ENCODE results near the gene GPC1. TPM values are rescaled to one million over a fixed set of nuclear protein-coding genes. Genes with fewer than 3 reads are reported as not detected.
A peak's percentile ranks its signal among the peaks of the same experiment; 100 is the strongest.

The GPC1 gene
- total and polyA plus RNA-seq, 4 donors: 23.2 to 62.5 (median 26.5) TPM

DNA sequence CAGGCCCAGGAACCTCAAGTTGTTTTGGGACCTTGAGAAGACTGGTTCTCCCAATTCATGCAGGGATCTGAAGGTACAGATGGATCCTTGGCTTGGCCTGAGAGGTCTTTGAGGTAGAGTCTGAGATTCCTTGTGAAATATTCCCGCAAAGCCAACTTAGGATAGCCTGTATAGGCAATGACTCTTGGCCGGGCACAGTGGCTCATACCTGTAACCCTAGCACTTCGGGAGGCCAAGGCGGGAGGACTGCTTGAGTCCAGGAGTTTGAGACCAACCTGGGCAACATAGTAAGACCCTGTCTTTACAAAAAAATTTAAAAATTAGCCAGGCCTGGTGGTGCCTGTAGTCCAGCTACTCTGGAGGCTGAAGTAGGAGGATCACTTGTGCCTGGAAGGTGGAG is 81.9 kb downstream of the GPC1 start:
- TF ChIP-seq, protein P1, sequence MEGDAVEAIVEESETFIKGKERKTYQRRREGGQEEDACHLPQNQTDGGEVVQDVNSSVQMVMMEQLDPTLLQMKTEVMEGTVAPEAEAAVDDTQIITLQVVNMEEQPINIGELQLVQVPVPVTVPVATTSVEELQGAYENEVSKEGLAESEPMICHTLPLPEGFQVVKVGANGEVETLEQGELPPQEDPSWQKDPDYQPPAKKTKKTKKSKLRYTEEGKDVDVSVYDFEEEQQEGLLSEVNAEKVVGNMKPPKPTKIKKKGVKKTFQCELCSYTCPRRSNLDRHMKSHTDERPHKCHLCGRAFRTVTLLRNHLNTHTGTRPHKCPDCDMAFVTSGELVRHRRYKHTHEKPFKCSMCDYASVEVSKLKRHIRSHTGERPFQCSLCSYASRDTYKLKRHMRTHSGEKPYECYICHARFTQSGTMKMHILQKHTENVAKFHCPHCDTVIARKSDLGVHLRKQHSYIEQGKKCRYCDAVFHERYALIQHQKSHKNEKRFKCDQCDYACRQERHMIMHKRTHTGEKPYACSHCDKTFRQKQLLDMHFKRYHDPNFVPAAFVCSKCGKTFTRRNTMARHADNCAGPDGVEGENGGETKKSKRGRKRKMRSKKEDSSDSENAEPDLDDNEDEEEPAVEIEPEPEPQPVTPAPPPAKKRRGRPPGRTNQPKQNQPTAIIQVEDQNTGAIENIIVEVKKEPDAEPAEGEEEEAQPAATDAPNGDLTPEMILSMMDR (IDR thresholded peaks at IDR 0.05; ENCODE audit: control extremely low read depth, extremely low read depth): no peak
- H3K27me3 ChIP-seq (ENCODE audit: control insufficient read depth in 3 of 3, insufficient read depth in 3 of 3, low read length in 2 of 3): peaks cover 0 to 11% (median 5%) of the 10 kb centered on the region in 3 donors
- no peak overlapping the region for H3K27ac ChIP-seq (ENCODE audit: low read depth in 1 of 2, low read length in 1 of 2)
- no peaks in the 10 kb centered on the region for H3K36me3 ChIP-seq (ENCODE audit: control insufficient read depth in 4 of 4, insufficient read depth in 4 of 4, low read length in 4 of 4)
- ATAC-seq (ENCODE audit: insufficient read depth, low FRiP score): no peak
- H3K9ac ChIP-seq (ENCODE audit: insufficient read depth in 1 of 2, low read length in 2 of 2): no peak overlapping the region
- H3K9me3 ChIP-seq (ENCODE audit: control insufficient read depth in 4 of 4, insufficient read depth in 3 of 4, low read length in 3 of 4): no peaks in the 10 kb centered on the region
- DNase-seq: no peak
- peaks cover 0 to 13% (median 3%) of the 10 kb centered on the region in 5 donors for H3K4me1 ChIP-seq (ENCODE audit: control insufficient read depth in 5 of 5, insufficient read depth in 5 of 5, low read length in 5 of 5)
- H3K4me3 ChIP-seq: no peak overlapping the region
- 98 to 99% methylated on average over 4 of the region's 4 CpGs for WGBS, 2 donors

Small RNA genes lying within 50 kb of the gene (small RNA-seq; reads per million reads assigned to genes)
- 54.2 reads per million, percentile 97 among the genes with 10 or more reads in this experiment for gene MIR149 (ENCODE audit: low replicate concordance)

Other genes starting within 250 kb of the GPC1 start
- 10 to 100 TPM; 15.8 to 34.8 TPM for gene ANKMY1, start 122.3 kb downstream of the GPC1 start, total RNA-seq
- 10 to 100 TPM in 1 of 2 donors, 1 to 10 TPM in 1; 9.3 to 13.9 TPM for gene ANKMY1, start 122.3 kb downstream of the GPC1 start, polyA plus RNA-seq
- gene DUSP28, start 124.7 kb downstream of the GPC1 start, total RNA-seq: 1 to 10 TPM; 2.8 to 7.7 TPM
- 1 to 10 TPM; 4.4 to 5.9 TPM for gene DUSP28, start 124.7 kb downstream of the GPC1 start, polyA plus RNA-seq
- gene RNPEPL1, start 132.8 kb downstream of the GPC1 start, total RNA-seq: 10 to 100 TPM; 24.5 to 94.8 TPM
- 100 to 1,000 TPM in 1 of 2 donors, 10 to 100 TPM in 1; 81.6 to 235 TPM for gene RNPEPL1, start 132.8 kb downstream of the GPC1 start, polyA plus RNA-seq
- 10 to 100 TPM; 28.2 to 42.9 TPM for gene CAPN10, start 151.1 kb downstream of the GPC1 start, total RNA-seq
- gene CAPN10, start 151.1 kb downstream of the GPC1 start, polyA plus RNA-seq: 10 to 100 TPM; 28.3 to 38.7 TPM
- gene GPR35, start 189.8 kb downstream of the GPC1 start, total RNA-seq: 1 to 10 TPM; 2.3 to 4.4 TPM
- 10 to 100 TPM in 1 of 2 donors, 1 to 10 TPM in 1; 3.9 to 10.3 TPM for gene GPR35, start 189.8 kb downstream of the GPC1 start, polyA plus RNA-seq
- gene AQP12B, start 247.2 kb downstream of the GPC1 start, total RNA-seq: under 1 TPM in 1 of 2 donors, not detected in 1; 0.15 TPM
- not detected for gene AQP12B, start 247.2 kb downstream of the GPC1 start, polyA plus RNA-seq

Data from lung (tissue), 13 donors.